SK-N-MC (cell line): Measurements from ENCODE around the gene VSTM1.

Experiments used
- DNase-seq: peaks from one replicate; pipeline ENCODE4 v3.0.0-alpha.2; 2011; ENCODE audit warnings: low read depth, low spot score
- H3K27ac ChIP-seq: fragments of 200-600 bp; sonication (generic); 2 replicates; pipeline ENCODE4 v1.5.1; 2016; ENCODE audit warnings: mixed run types
- H3K36me3 ChIP-seq: fragments of 200-600 bp; sonication (generic); 2 replicates; pipeline ENCODE4 v1.6.1; 2017; ENCODE audit warnings: antibody characterized with exemption, low read length, mixed read lengths; ENCODE audit not compliant: insufficient read depth
- H3K4me3 ChIP-seq: fragments of 200-600 bp; sonication (generic); 2 replicates; pipeline ENCODE4 v1.5.1; 2016
- H3K9ac ChIP-seq: fragments of 200-600 bp; sonication (generic); 2 replicates; pipeline ENCODE4 v1.8.0; 2017; ENCODE audit warnings: mixed run types, mixed read lengths; ENCODE audit not compliant: insufficient read length
- H3K9me3 ChIP-seq: fragments of 200-600 bp; sonication (generic); 2 replicates; pipeline ENCODE4 v1.6.1; 2017; ENCODE audit warnings: low read depth, mild to moderate bottlenecking, antibody characterized with exemption, low read length, moderate library complexity, mixed read lengths
- EZH2 ChIP-seq: fragments of 200-600 bp; sonication (generic); IDR thresholded peaks from one replicate; pipeline ENCODE4 v1.6.1; 2017; ENCODE audit warnings: antibody characterized with exemption
- FOXP2 ChIP-seq: optimal IDR thresholded peaks from 2 replicates; pipeline ENCODE3; 2011; ENCODE audit warnings: mild to moderate bottlenecking, moderate library complexity; ENCODE audit not compliant: insufficient read depth; ENCODE audit errors: extremely low read length, control extremely low read depth
- POLR2AphosphoS5 ChIP-seq: IDR thresholded peaks from 2 replicates; pipeline ENCODE4 v1.6.1; 2012; ENCODE audit warnings: mild to moderate bottlenecking, low read depth, low read length, borderline replicate concordance

VSTM1 gene

DNA sequence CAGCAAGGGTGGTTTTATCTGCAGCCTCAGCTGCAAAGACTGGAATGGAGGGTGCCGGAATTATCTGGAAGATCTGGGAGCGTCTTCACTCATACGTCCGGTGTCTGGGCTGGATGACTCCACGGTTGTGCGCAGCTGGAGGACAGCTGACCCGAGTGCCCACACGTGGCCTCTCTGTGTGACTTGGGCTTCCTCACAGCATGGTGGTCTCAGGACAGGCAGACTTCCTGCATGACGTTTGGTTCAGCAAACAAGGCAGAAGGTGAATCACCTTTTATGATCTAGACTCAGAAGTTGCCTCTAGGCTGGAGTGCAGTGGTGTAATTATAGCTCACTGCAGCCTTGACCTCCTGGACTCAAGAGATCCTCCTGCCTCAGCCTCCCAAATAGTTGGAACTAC, 39.0 kb downstream of the VSTM1 start:
- DNase-seq = no peak
- Histone ChIP-seq H3K4me3 (no peak overlapping the region), H3K9ac (no peak overlapping the region), H3K9me3 (no peaks in the 10 kb centered on the region), H3K36me3 (no peaks in the 10 kb centered on the region), H3K27ac (no peak overlapping the region)
- no peak for TF ChIP-seq POLR2AphosphoS5
- TF ChIP-seq EZH2 = no peak
- no peak for TF ChIP-seq FOXP2

DNA sequence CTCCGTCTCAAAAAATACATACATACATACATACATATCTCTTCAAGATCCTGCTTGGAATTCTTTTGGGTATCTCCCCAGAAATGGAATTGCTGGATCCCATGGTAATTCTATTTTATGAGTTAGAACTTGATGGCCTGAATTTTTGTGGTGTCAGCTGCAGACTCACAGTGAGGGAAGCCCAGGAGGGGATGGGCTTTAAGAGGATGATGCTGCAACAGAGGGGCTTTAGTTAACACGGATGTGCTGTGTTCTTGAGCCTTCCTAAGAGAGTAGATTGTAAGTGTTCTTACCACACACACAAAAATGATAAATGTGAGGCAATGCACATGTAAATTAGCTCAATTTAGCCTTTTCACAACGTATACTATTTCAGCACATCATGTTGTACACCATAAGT, 40.5 kb downstream of the VSTM1 start:
- H3K4me3 ChIP-seq = no peak overlapping the region
- no peak for DNase-seq
- no peaks in the 10 kb centered on the region for H3K36me3 ChIP-seq
- no peak overlapping the region for H3K27ac ChIP-seq
- no peaks in the 10 kb centered on the region for H3K9me3 ChIP-seq
- no peak overlapping the region for H3K9ac ChIP-seq
- TF ChIP-seq FOXP2 (no peak), EZH2 (no peak), POLR2AphosphoS5 (no peak)

DNA sequence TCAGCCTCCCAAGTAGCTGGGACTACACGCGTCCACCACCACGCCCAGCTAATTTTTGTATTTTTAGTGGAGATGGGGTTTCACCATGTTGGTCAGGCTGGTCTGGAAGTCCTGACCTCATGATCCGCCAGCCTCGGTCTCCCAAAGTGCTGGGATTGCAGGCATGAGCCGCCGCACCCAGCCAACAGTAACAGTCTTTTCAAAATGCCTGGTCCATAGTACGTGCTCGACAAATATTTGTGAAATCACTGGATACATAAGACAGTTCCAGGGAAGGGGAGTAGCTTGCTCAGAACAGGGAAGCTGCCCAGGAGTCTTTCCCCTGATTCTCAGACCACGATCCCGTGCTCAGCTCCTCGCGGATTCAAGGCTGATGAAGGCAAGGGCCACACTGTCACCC, 41.8 kb downstream of the VSTM1 start:
- no peak for DNase-seq

DNA sequence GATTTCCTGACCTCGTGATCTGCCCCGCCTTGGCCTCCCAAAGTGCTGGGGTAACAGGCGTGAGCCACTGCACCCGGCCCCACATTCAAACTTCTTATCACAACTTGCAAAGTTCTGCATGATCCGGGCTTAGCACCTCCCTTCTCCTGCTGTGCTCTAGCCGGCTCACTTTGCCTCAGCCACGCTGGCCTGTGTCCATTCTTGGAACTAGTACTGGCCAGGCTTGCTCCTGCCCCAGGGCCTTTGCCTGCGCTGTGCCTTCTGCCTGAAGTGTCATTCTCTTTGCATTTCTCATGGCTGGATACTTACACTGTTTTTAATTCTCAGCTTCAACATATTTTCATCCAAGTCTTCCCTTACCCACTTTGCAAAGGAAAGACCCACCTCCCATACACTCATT, 42.3 kb downstream of the VSTM1 start:
- Histone ChIP-seq H3K4me3 (no peak overlapping the region), H3K27ac (no peak overlapping the region), H3K9me3 (no peaks in the 10 kb centered on the region), H3K9ac (no peak overlapping the region), H3K36me3 (no peaks in the 10 kb centered on the region)
- TF ChIP-seq EZH2 (no peak), POLR2AphosphoS5 (no peak), FOXP2 (no peak)
- DNase-seq = no peak

More for the DNA sequence above, 41.8 kb downstream of the VSTM1 start:
- no peaks in the 10 kb centered on the region for H3K36me3 ChIP-seq
- H3K4me3 ChIP-seq = no peak overlapping the region
- H3K9ac ChIP-seq = no peak overlapping the region
- TF ChIP-seq POLR2AphosphoS5 (no peak), EZH2 (no peak), FOXP2 (no peak)
- H3K9me3 ChIP-seq = no peaks in the 10 kb centered on the region
- H3K27ac ChIP-seq = no peak overlapping the region

DNA sequence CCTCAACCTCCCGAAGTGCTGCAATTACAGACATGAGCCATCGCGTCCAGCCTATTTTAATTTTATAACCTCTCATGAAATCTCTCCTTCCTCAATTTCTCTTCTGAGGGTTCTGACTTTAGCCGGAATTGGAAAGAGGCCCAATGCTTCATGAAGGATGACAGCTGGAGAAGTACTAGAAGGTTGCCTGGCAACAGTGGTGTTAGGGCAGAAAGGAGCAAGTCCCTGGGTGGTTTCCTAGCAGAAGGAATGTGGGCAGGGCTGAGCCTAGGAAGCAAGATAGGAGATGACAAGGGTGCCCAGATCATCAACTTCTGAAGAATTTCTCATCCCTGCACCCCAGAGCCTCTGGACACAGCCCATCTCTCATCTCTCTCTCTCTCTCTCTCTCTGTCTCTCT, 46.4 kb downstream of the VSTM1 start:
- no peak overlapping the region for H3K27ac ChIP-seq
- H3K9ac ChIP-seq = no peak overlapping the region
- H3K4me3 ChIP-seq = no peak overlapping the region
- no peaks in the 10 kb centered on the region for H3K36me3 ChIP-seq
- DNase-seq = no peak
- H3K9me3 ChIP-seq = no peaks in the 10 kb centered on the region
- no peak for TF ChIP-seq EZH2
- no peak for TF ChIP-seq POLR2AphosphoS5
- no peak for TF ChIP-seq FOXP2

DNA sequence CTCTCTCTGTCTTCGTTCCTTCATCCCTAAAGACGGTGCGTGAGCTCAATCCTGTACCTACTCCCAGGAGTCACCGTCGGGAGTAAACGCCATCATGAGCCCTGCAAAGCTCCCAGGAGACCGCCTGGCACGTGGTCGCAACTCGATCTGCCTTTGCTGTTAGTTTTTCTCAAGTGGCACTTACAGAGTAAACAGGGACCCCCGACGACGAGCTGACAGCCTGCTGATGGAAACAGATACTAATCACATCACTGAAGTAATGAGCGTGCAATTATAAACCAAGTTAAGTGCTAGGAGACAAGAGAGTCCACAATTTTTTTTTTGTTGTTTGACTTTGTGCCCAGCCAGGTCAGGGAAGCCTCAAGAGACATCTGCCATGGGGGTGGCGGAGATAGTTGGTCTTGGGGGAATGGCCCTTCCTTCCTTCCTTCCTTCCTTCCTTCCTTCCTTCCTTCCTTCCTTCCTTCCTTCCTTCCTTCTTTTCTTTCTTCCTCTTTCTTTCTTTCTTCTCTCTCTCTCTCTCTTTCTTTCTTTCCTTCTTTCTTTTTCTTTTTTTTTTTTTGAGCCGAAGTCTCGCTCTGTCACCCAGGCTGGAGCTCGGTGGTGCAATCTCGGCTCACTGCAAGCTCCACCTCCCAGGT, 48.7 kb downstream of the VSTM1 start:
- H3K36me3 ChIP-seq = no peaks in the 10 kb centered on the region
- TF ChIP-seq POLR2AphosphoS5 (no peak), FOXP2 (no peak), EZH2 (no peak)
- H3K9ac ChIP-seq = no peak overlapping the region
- H3K9me3 ChIP-seq = no peaks in the 10 kb centered on the region
- no peak overlapping the region for H3K27ac ChIP-seq
- no peak overlapping the region for H3K4me3 ChIP-seq
- DNase-seq = no peak

DNA sequence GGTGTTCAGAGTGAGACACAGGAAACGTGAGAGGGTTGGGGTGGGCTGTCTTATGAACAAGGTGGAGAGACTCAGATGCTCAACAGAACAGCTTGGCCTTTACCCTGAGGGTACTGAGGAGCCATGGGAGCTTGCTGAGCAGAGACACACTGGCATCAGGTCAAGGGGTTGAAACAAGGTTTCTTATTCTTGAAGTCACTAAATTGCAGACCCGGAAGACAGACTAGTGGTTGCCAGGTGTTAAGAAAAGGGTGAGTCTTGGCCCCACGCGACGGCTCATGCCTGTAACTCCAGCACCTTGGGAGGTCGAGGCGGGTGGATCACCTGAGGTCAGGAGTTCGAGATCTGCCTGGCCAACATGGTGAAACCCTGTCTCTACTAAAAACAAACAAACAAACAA, 49.8 kb downstream of the VSTM1 start:
- no peak overlapping the region for H3K9ac ChIP-seq
- DNase-seq = no peak
- no peak for TF ChIP-seq EZH2
- no peak for TF ChIP-seq POLR2AphosphoS5
- H3K4me3 ChIP-seq = no peak overlapping the region
- no peak overlapping the region for H3K27ac ChIP-seq
- no peaks in the 10 kb centered on the region for H3K36me3 ChIP-seq
- no peaks in the 10 kb centered on the region for H3K9me3 ChIP-seq

DNA sequence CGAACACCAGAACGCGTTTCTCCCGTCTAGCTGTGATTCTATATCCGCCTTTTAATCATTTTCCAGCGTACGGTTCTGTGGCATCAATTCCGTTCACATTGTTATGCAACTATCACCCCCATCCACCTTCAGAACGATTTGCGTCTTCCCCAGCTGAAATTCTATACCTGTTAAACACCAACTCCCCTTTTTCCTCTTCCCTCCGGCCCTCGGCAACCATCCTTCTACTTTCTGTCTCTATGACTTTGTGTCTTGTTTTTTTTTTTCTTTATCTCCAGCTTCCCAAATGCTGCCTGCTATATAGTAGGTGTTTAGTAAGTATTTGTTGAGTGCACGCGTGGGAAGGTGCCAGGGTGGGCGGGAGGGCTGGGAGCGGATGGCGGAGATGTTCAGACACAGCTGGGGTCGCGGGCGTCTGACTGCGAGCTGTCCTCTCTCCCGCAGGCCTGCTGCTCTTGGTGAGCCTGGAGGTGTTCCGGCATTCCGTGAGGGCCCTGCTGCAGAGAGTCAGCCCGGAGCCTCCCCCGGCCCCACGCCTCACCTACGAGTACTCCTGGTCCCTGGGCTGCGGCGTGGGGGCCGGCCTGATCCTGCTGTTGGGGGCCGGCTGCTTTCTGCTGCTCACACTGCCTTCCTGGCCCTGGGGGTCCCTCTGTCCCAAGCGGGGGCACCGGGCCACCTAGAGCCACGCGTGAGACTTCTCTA, 52.0 kb downstream of the VSTM1 start:
- H3K4me3 ChIP-seq = no peak overlapping the region
- H3K36me3 ChIP-seq = no peaks in the 10 kb centered on the region
- TF ChIP-seq POLR2AphosphoS5 = no peak
- no peak for TF ChIP-seq FOXP2
- no peak for TF ChIP-seq EZH2
- H3K9me3 ChIP-seq = no peaks in the 10 kb centered on the region
- no peak overlapping the region for H3K9ac ChIP-seq
- no peak for DNase-seq
- no peak overlapping the region for H3K27ac ChIP-seq
